Left kidney (tissue), 2 donors: ENCODE data around the gene TMEM132C. TPM values are rescaled to one million over a fixed set of nuclear protein-coding genes. Genes with fewer than 3 reads are reported as not detected.

ENCODE experiments used
- DNase-seq: peaks from one replicate; pipeline ENCODE4 v3.0.0-alpha.2; 2013
- polyA plus RNA-seq: library from polyadenylated mRNA; unstranded; fragments of 120-200 nt; gene quantifications from one replicate; pipeline ENCODE4 v1.2.1, GENCODE V29; 2013; ENCODE audit not compliant: insufficient read length

Gene TMEM132C
- polyA plus RNA-seq, 1 donor = 2.5 TPM

DNA sequence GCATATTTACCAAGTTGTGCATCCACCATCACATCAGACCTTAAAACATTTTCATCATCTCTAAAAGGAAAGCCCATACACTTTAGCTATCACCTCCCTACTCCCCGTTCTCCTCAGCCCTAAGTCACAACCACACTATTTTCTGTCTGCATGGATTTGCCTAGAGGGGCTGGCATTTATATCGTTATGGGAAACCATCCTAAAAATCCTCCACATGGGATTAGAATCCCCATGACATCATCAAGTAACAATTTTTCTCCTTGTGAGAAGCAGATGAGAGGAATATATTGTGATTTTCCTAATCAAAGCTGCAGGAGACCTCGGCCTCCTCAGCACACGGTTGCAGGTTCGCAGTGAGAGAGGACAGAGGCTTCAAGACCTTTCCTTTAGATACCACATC lies 442.7 kb downstream of the TMEM132C start:
- no peak for DNase-seq

DNA sequence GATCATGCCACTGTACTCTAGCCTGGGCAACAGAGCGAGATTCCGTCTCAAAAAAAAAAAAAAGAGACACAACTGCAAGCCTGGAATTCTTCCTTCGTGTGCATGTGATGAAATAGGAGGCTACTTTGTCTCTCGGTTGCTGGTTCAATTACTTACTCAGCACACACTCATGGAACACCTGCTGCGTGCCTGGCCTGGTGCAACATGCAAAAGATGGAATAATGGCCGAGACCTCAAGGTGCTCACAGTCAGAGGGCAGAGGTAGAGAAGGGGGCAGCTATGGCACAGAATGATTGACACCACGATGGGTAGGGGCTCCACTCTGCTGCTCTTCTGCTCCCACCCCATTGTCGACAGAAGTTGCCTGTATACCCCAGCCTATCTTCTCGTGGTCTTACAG lies 444.5 kb downstream of the TMEM132C start:
- DNase-seq = no peak

DNA sequence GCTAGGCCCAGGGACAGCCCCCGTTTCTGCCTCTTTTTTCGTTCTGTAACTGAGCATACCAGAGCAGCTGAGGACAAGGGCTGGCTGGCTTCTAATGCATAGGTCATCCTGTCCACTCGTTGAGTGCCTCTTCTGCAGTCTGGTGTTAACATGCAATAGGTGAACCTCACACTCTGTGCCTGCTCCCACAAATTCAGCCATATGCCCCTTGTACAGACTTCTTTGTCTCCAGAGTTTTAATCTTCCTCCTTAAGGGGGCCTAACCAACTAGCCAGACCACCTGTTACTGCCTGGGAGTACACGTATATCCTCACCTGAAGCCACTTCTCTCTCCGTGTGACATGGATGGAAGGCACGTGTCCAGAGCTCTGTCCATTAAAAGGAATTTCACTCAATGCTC lies 445.7 kb downstream of the TMEM132C start:
- no peak for DNase-seq

GRCh38 chr12:128715485-128715884 lies 448.5 kb downstream of the TMEM132C start:
- DNase-seq = no peak

DNA sequence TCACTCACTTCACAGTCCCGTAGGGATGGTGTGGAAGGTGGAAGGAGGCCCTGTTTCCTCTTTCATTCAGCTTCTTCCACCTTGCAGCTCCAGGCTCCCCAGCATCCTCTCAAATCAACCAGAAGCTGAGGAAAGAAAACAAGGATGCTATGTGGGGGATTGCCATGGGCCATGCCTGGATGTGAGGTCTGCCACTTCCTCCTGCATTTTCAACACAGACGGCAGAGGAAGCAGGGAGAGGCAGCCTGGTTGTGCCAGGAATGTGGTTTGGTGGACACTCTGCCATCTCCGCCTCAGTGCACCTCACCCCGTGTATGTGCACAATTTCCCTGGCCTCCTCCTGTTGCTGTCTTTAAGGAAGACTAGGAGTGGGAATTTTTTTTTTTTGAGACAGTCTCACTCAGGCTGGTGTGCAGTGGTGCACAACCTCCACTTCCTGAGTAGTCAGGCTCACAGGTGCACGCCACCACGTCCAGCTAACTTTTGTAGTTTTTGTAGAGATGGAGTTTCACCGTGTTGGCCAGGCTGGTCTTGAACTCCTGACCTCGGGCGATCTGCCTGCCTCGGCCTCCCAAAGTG lies 457.6 kb downstream of the TMEM132C start:
- DNase-seq = no peak

DNA sequence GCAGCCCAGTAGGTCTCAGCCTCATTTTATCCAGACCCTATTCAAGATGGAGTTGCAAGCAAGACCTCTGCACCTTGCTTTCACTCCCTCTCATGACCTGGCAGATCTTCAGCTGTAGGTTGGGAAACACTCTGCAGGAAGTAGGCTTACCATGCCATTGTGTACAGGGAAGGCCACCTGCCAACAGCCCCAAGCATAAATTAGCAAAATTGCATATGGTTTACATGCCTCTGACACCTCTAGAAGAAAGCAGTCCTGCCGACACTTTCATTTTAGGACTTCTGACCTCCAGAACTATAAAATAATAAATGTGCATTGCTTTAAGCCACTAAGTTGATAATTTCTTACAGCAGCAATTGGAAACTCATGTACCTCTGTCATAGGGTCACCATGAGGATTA lies 459.9 kb downstream of the TMEM132C start:
- DNase-seq = no peak

GRCh38 chr12:128727461-128727860 lies 460.5 kb downstream of the TMEM132C start:
- DNase-seq = no peak

- DNase-seq = no peak
Observed at GRCh38 chr12:128727999-128728398, 461.0 kb downstream of the TMEM132C start.

DNA sequence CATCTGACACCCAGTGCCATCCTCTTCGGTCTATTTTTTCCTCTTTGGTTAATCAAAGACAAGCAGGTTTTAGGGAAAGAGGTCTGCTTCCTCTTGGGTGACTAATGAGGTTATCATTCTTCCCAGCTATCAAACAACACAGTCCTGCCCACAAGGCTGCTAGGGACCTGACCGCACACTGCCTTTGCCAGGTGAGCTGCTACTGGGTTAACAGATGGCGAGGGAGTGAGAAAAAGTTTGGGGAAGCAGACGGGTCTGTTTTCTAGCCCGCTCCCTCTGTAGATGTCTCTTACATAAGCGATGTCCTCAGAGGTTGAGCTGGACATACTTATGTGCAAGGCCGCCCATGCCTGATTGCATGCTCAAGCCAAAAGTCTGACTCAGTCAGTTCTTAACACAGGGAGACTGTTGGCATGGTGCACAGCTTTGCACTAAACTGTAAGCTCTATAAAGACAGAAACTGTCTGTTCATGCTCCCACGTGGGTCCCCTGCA lies 462.7 kb downstream of the TMEM132C start:
- no peak for DNase-seq

DNA sequence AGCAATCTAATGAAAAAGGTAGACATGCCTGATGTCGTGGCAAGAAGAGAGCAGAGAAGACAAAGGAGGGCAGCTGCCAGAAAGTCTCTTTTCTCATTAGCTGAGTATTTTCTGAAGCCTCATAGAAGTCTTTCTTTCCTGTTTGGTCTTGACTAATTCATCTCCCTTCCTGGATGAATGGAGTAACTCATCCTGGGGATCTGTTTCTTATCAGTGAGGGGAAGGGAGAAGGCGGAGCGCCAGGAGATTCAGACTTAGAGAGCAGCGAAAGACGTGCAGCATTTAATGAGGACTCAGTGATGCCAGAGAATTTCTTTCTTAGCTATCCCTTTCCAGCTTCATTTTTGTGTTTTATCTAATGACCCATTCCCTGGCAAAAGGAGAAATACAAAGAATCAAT lies 467.4 kb downstream of the TMEM132C start:
- no peak for DNase-seq

GRCh38 chr12:128737292-128737966 lies 470.5 kb downstream of the TMEM132C start:
- no peak for DNase-seq

GRCh38 chr12:128743916-128744315 lies 476.9 kb downstream of the TMEM132C start:
- DNase-seq = no peak

DNA sequence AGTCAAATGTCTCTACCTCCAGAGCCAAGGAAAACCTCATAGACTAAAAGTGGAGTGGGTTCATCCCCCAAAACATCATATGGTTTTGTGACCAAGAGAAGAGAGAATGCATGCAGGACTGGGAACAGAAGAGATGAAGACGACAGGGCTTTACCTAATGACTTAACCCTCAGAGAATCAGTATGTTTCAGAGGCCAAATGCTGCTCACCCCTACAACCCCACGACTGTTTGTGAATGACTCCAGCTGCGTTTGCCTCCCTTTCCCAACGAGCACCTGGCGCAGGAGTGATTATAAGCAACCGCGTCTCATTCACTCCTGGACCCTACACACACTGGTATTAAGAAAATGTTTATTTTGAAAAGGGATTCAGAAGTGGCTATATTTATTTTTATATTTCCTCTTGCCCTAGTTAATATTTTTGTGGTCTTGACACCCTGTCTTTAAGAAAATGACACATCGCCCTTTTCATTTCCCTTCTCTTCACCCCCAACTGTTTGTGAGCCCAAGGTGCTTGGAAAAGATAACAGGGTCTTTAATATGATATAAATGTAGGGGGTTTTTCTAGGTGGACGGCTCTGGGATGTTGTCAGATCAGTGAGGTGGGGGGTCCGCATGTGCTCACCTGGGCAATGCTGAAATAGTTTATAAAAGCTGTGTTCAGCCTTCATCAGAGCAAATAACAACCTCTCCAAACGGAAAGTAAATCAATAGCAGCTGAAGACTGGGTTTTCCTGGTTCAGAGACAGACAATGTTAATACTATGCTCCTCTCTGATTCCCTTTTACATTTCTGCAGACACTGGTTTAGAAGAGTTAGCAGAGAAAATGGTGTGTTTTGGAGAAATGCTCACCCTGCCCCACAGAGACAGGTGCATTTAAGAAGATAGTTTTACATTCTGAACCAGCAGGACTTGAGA lies 479.1 kb downstream of the TMEM132C start:
- DNase-seq = no peak

GRCh38 chr12:128747441-128747840 lies 480.5 kb downstream of the TMEM132C start:
- no peak for DNase-seq

DNA sequence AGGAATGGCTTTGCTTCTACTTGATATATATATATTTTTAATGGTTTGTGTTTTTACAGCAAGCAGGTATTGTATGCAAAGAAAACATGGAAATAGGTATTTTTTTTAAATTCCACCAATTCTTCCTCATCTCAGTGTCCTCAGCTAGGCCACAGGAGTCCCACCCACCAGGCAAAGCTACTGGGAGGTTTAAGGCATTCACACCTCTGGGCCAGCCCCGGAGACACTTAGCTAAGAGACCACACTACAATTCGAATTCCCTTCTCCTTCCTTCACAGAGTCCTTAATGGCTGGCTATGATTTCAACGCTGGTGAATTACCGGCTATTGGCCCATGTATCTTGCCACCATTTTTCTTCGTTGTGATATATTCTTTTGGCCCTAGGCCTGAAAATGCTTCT lies 485.4 kb downstream of the TMEM132C start:
- no peak for DNase-seq

GRCh38 chr12:128753438-128753837 lies 486.5 kb downstream of the TMEM132C start:
- no peak for DNase-seq

- no peak for DNase-seq
Observed at GRCh38 chr12:128754275-128754674, 487.3 kb downstream of the TMEM132C start.

- DNase-seq = no peak
Observed at GRCh38 chr12:128755566-128755965, 488.6 kb downstream of the TMEM132C start.
